ENCODE results near the gene UNC13A.

UNC13A gene

DNA sequence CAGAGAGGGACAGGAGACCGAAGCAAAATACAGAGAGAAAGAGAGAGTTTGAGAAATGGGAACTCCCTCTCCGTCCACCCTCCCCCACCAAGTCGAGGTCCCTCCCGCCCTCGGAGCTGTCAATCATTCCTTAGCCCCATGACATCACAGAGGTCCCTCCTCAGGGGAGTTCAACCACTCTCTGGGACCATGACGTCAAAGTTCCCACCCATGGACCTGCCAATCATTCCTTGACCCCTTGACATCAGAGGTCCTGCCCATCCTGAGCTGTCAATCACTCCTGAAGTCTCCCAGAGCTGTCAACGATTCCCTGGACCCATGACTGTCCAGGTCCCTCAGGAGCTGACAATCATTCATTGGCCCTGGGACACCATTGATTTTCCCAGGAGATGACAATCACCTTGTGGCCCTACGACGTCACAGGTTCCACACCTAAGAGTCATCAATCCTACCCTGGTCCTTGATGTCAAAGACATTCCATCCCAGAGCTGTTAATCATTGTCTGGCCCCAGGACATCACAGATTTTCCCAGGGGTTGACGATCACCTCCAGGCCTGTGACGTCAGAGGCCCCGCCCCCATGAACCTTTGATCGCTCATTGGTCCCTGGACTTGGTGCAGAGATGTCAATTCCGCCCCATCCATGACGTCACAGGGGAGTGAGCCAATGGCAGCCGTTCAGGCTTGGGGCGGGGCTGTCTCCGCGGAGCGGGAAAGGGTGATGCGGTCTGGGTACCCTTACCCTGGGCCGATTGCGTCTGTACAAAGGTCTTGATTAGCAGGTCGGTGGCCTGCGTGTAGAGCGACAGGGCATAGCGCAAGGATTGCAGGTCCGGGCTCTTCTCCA lies 71.0 kb downstream of the UNC13A start:
- DNase-seq (ENCODE audit: extremely low spot score): peak; percentile 74
- ChIA-PET CTCF (interaction anchor here (1.9 to 3.8 kb wide), 2 partner anchors 10 to 149 kb away, joined by 5 to 19 read pairs; no protein-coding TSS in a partner anchor), POLR2A (no interaction called here)
- TF ChIP-seq, protein P1, sequence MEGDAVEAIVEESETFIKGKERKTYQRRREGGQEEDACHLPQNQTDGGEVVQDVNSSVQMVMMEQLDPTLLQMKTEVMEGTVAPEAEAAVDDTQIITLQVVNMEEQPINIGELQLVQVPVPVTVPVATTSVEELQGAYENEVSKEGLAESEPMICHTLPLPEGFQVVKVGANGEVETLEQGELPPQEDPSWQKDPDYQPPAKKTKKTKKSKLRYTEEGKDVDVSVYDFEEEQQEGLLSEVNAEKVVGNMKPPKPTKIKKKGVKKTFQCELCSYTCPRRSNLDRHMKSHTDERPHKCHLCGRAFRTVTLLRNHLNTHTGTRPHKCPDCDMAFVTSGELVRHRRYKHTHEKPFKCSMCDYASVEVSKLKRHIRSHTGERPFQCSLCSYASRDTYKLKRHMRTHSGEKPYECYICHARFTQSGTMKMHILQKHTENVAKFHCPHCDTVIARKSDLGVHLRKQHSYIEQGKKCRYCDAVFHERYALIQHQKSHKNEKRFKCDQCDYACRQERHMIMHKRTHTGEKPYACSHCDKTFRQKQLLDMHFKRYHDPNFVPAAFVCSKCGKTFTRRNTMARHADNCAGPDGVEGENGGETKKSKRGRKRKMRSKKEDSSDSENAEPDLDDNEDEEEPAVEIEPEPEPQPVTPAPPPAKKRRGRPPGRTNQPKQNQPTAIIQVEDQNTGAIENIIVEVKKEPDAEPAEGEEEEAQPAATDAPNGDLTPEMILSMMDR (IDR thresholded peaks at IDR 0.05; ENCODE audit: control extremely low read depth, extremely low read depth, low read depth, missing control alignments): no peak

DNA sequence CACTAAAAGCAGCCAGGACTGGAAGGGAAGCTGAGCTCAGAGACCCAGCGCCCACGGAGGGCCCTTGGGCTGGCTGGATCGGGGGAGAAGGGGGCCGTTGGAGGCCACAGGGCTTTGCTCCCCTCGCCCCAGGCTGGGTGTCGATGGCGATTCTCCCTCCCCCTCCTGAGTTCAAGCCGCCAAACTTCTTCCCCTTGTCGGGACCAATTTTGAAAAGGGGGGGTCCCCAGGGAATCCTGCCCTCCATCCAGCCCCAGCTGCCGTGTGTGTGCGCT lies 71.5 kb downstream of the UNC13A start:
- no peak for DNase-seq (ENCODE audit: extremely low spot score)
- TF ChIP-seq, protein P1 (IDR thresholded peaks at IDR 0.05; ENCODE audit: control extremely low read depth, extremely low read depth, low read depth, missing control alignments): no peak
- POLR2A ChIA-PET: no interaction called here
- CTCF ChIA-PET: interaction anchor here (1.9 to 3.8 kb wide), 2 partner anchors 10 to 150 kb away, joined by 5 to 19 read pairs; no protein-coding TSS in a partner anchor

DNA sequence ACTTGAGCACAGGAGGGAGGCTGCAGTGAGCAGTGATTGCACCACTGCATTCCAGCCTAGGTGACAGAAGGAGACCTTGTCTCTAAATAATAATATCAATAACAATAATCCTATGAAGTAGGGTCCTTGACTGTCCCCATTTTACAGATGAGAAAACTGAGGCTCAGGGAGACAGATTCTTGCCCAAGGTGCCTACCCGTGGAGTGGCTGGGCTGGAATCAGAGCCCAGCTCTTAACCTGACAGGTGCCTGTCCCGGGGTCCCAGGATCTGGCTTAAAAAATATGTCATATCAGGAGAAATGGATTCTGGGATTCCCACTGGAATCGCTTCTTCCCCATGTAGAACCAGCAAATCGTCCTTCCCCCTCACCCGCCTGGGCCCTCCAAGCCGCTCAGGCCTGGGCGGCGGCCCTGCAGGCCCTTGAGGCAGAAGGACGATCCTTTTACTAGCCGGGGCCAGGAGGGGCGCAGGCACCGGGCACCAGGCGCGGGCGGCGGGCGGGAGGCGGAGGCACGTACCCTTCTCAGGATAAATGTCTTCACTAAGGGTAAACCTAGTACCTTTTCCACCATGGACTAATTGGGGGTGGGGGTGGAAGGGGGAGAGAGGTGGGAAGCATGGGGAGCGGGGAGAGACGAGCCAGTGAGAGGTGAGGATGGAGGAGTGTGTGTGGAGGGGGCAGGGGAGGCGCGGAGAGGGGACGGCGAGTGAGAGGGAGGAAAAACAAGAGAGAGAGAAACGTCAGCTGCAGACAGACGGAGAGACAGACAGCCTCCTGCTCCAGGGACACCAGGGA lies 72.1 kb downstream of the UNC13A start:
- ChIA-PET POLR2A (no interaction called here), CTCF (interaction anchor here (1.0 to 3.8 kb wide), 3 partner anchors 9 to 150 kb away, joined by 3 to 19 read pairs (median 5); no protein-coding TSS in a partner anchor)
- TF ChIP-seq, protein P1 (IDR thresholded peaks at IDR 0.05; ENCODE audit: control extremely low read depth, extremely low read depth, low read depth, missing control alignments): no peak
- DNase-seq (ENCODE audit: extremely low spot score): no peak

GRCh38 chr19:17614476-17614875 lies 73.7 kb downstream of the UNC13A start:
- DNase-seq (ENCODE audit: extremely low spot score): no peak
- ChIA-PET POLR2A (no interaction called here), CTCF (interaction anchor here (3.8 kb wide), 1 partner anchor 8 kb away, joined by 19 read pairs; no protein-coding TSS in a partner anchor)
- TF ChIP-seq, protein P1 (IDR thresholded peaks at IDR 0.05; ENCODE audit: control extremely low read depth, extremely low read depth, low read depth, missing control alignments): no peak

DNA sequence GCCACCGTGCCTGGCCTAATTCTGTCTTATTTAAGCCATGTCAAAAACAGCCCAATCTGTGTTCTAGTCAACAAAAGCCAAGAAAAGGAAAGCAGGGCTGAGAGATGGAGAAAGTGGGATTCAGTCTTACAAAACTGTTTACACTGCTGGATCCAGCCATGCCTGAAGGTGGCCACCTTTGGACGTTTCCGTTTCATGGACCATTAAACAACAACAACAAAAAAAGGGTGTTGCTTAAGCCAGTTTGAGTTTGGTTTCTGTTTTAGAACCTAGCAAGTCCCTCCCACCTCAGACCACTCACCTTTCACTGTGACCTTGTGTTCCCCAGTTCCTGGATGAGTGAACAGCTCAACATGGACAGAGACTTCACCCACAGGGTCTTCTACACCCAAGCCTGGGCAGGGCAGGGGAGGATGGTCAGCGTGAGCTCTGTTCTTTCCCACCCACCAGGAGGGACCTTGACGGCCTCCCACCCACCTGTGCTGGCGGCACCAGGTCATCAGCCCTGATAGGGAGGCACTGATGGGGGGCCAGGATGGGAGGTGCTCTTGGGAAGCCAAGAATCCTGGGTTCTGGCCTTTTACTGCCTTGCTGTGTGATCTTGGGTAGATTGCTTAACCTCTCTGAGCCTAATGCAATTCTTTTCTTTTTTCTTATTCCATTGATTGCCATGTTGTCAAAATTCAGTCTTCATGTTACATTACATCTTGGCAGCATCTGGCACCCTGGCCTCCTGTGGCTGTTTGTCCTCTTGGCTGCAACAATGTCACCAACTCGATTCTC lies 76.5 kb downstream of the UNC13A start:
- ChIA-PET POLR2A (no interaction called here), CTCF (interaction anchor here (1.3 to 4.4 kb wide), 2 partner anchors 10 to 54 kb away, joined by 3 to 23 read pairs; no protein-coding TSS in a partner anchor)
- TF ChIP-seq, protein P1 (IDR thresholded peaks at IDR 0.05; ENCODE audit: control extremely low read depth, extremely low read depth, low read depth, missing control alignments): no peak
- no peak for DNase-seq (ENCODE audit: extremely low spot score)

GRCh38 chr19:17610384-17610783 lies 77.8 kb downstream of the UNC13A start:
- CTCF ChIA-PET: interaction anchor here (1.2 to 4.4 kb wide), 3 partner anchors 12 to 53 kb away, joined by 3 to 23 read pairs (median 3); no protein-coding TSS in a partner anchor
- TF ChIP-seq, protein P1 (IDR thresholded peaks at IDR 0.05; ENCODE audit: control extremely low read depth, extremely low read depth, low read depth, missing control alignments): no peak
- DNase-seq (ENCODE audit: extremely low spot score): peak; percentile 56
- POLR2A ChIA-PET: no interaction called here
